GM10266 (cell line): ENCODE results near the gene GEMIN8.
A peak's percentile ranks its signal among the peaks of the same experiment; 100 is the strongest.

Experiments
- DNase-seq: peaks from one replicate; pipeline ENCODE4 v3.0.0; 2012; ENCODE audit errors: extremely low spot score
- CTCF ChIP-seq: IDR thresholded peaks from 2 replicates; pipeline ENCODE4 v1.5.1; 2012; ENCODE audit warnings: mild to moderate bottlenecking, low read depth; ENCODE audit not compliant: control insufficient read depth, insufficient read depth; ENCODE audit errors: missing control alignments

GEMIN8 gene

GRCh38 chrX:14056206-14056605, 26.5 kb upstream of the GEMIN8 start:
- no peak for TF ChIP-seq CTCF
- DNase-seq = no peak

- DNase-seq = no peak
- no peak for TF ChIP-seq CTCF
Measured at GRCh38 chrX:14051416-14051815, 21.7 kb upstream of the GEMIN8 start.

- no peak for DNase-seq
- no peak for TF ChIP-seq CTCF
Measured at GRCh38 chrX:14050709-14051108, 21.0 kb upstream of the GEMIN8 start.

- no peak for TF ChIP-seq CTCF
Measured at GRCh38 chrX:14043209-14043608, 13.5 kb upstream of the GEMIN8 start.

GRCh38 chrX:14039344-14039743, 9.7 kb upstream of the GEMIN8 start:
- peak; percentile 57 for TF ChIP-seq CTCF
- DNase-seq = peak; percentile 30

More at GRCh38 chrX:14043209-14043608, 13.5 kb upstream of the GEMIN8 start:
- DNase-seq = no peak

GRCh38 chrX:14038375-14039085, 8.8 kb upstream of the GEMIN8 start:
- TF ChIP-seq CTCF = no peak
- no peak for DNase-seq

GRCh38 chrX:14032406-14032805, 2.7 kb upstream of the GEMIN8 start:
- DNase-seq = peak; percentile 23
- peak; percentile 37 for TF ChIP-seq CTCF
